GM12875 (cell line): ENCODE results near the gene MEIS2.

ENCODE experiments used
- H3K4me3 ChIP-seq: one replicate; pipeline ENCODE4 v1.5.1; 2011; ENCODE audit warnings: low read depth, low read length, control low read depth
- CTCF ChIP-seq: IDR thresholded peaks from 2 replicates; pipeline ENCODE4 v1.5.1; 2011; ENCODE audit warnings: low read depth, mild to moderate bottlenecking, control low read depth, inconsistent platforms, low read length, moderate library complexity, borderline replicate concordance; ENCODE audit not compliant: insufficient read depth

Gene MEIS2

GRCh38 chr15:37034835-37035748 lies 65.3 kb downstream of the MEIS2 start:
- no peak for TF ChIP-seq CTCF
- H3K4me3 ChIP-seq, result no peak overlapping the region

GRCh38 chr15:37034392-37034791 lies 66.0 kb downstream of the MEIS2 start:
- no peak for TF ChIP-seq CTCF
- H3K4me3 ChIP-seq, result no peak overlapping the region

- no peak for TF ChIP-seq CTCF
- H3K4me3 ChIP-seq, result no peak overlapping the region
Observed at GRCh38 chr15:37032091-37032775, 68.1 kb downstream of the MEIS2 start.

GRCh38 chr15:37031198-37031597 lies 69.2 kb downstream of the MEIS2 start:
- H3K4me3 ChIP-seq, result no peak overlapping the region
- TF ChIP-seq CTCF, result no peak

- TF ChIP-seq CTCF, result no peak
- no peak overlapping the region for H3K4me3 ChIP-seq
Observed at GRCh38 chr15:37028625-37029296, 71.6 kb downstream of the MEIS2 start.

GRCh38 chr15:37020852-37021251 lies 79.5 kb downstream of the MEIS2 start:
- no peak for TF ChIP-seq CTCF
- H3K4me3 ChIP-seq, result no peak overlapping the region
